Stomach (tissue), 9 donors: Measurements from ENCODE around the gene POLR2C. TPM values are rescaled to one million over a fixed set of nuclear protein-coding genes. Genes with fewer than 3 reads are reported as not detected.

Experiments
- DNase-seq, 2 donors: peaks; one replicate each; pipeline versions ENCODE4 v3.0.0 to v3.0.0-alpha.2; 2013 to 2019
- H3K27ac ChIP-seq, 5 donors: fragments of 200-600 bp in 4 of 5; sonication (generic) in 4 of 5; one replicate each; pipeline ENCODE4 v1.5.1; 2013 to 2019; ENCODE audit warnings: mild to moderate bottlenecking in 1 of 5, moderate library complexity in 1 of 5
- H3K27me3 ChIP-seq, 3 donors: fragments of 200-600 bp; sonication (generic); one replicate each; pipeline ENCODE4 v1.5.1; 2017 to 2019; ENCODE audit warnings: mixed run types in 1 of 3
- H3K36me3 ChIP-seq, 4 donors: fragments of 200-600 bp; sonication (generic); 1 replicate in 3 of 4; 2 replicates in 1 of 4; pipeline ENCODE4 v1.5.1; 2016 to 2019
- H3K4me1 ChIP-seq, 4 donors: fragments of 200-600 bp; sonication (generic); one replicate each; pipeline ENCODE4 v1.5.1; 2016 to 2019
- H3K4me3 ChIP-seq, 4 donors: fragments of 200-600 bp; sonication (generic) in 3 of 4; one replicate each; pipeline ENCODE4 v1.5.1; 2016 to 2019; ENCODE audit warnings: mild to moderate bottlenecking in 1 of 4
- H3K9me3 ChIP-seq, 4 donors: fragments of 200-600 bp; sonication (generic); one replicate each; pipeline ENCODE4 v1.5.1; 2016 to 2019
- CTCF ChIP-seq, 7 experiments: fragments of 450-650 bp in 4 of 7; fragments of 200-600 bp in 3 of 7; sonication (generic) in 3 of 7; IDR thresholded peaks; one replicate each; pipeline ENCODE4 v1.5.1; 2016 to 2019; ENCODE audit warnings: antibody characterized with exemption in 7 of 7, control low read depth in 2 of 7, mild to moderate bottlenecking in 1 of 7
- EP300 ChIP-seq: sonication (generic); formaldehyde crosslinking; IDR thresholded peaks from one replicate; pipeline ENCODE4 v1.6.1; 2017; ENCODE audit warnings: antibody characterized with exemption
- POLR2A ChIP-seq, 4 donors: fragments of 450-650 bp; IDR thresholded peaks; one replicate each; pipeline ENCODE4 v1.6.1; 2016; ENCODE audit warnings: antibody characterized with exemption in 4 of 4, control low read depth in 2 of 4, mild to moderate bottlenecking in 1 of 4, moderate library complexity in 1 of 4
- POLR2AphosphoS5 ChIP-seq, 3 donors: sonication (generic); formaldehyde crosslinking; IDR thresholded peaks; one replicate each; pipeline ENCODE4 v1.6.1; 2016; ENCODE audit warnings: antibody characterized with exemption in 3 of 3
- WGBS, 5 donors: extraction: QIAGEN DNeasy Blood & Tissue Kit in 3 of 5; methylation state at CpG; one replicate each; pipeline versions ENCODE4 v1.1.5 to v1.1.7; 2013 to 2018; 5-methylcytosine and 5-hydroxymethylcytosine counted together
- intact Hi-C: fragments of 100-400 bp; cut with DNase I; formaldehyde crosslinking; loops from one replicate; pipeline ENCODE4 v1.15.1; 2023; ENCODE audit warnings: low total_unique reads
- polyA plus RNA-seq, 3 donors: library from polyadenylated mRNA; stranded (reverse); fragments of 200-250 nt; gene quantifications; one replicate each; pipeline ENCODE4 v1.2.3, GENCODE V29; 2013
- total RNA-seq, 5 donors: library from RNA; depleted of rRNA; stranded (reverse); fragments of >200 nt; gene quantifications; one replicate each; pipeline versions ENCODE4 v1.1.0 to v1.2.3, GENCODE V29; 2014 to 2016
- donor health status: healthy with polysubstance abuse.
- donor health status: Bipolar disorder and iron deficiency.
- donor health status: healthy.

Gene POLR2C
- total and polyA plus RNA-seq, 8 donors: 31.8 to 162 (median 67.8) TPM

- H3K4me1 ChIP-seq: peaks cover 46 to 75% (median 70%) of the 10 kb centered on the region in 4 donors
- no peaks in the 10 kb centered on the region for H3K27me3 ChIP-seq
- no peak for TF ChIP-seq EP300
- DNase-seq: peak; percentile 66 to 86
- intact Hi-C loops: no loop called here
- peaks cover 9 to 19% (median 11%) of the 10 kb centered on the region in 4 donors for H3K36me3 ChIP-seq
- H3K9me3 ChIP-seq: no peaks in the 10 kb centered on the region
- peak overlapping the region; percentile 39 to 61 (median 42) for H3K4me3 ChIP-seq
- H3K27ac ChIP-seq: peak overlapping the region; percentile 83 to 89 (median 84)
- WGBS, 5 donors: 10 to 15% (median 10%) methylated on average over 32 to 36 of the region's 36 CpGs
Measured at GRCh38 chr16:57479205-57479975, 16.9 kb downstream of the POLR2C start.

GRCh38 chr16:57479976-57480753 is 17.7 kb downstream of the POLR2C start:
- H3K36me3 ChIP-seq: peaks cover 1 to 12% (median 3%) of the 10 kb centered on the region in 4 donors
- peaks cover 54 to 83% (median 77%) of the 10 kb centered on the region in 4 donors for H3K4me1 ChIP-seq
- intact Hi-C loops: no loop called here
- TF ChIP-seq EP300 (no peak), POLR2AphosphoS5 (IDR thresholded peaks at IDR 0.05) (peak; percentile 7 to 67 (median 49))
- H3K27me3 ChIP-seq: no peaks in the 10 kb centered on the region
- H3K4me3 ChIP-seq: peak overlapping the region; percentile 39 to 61 (median 42)
- no peaks in the 10 kb centered on the region for H3K9me3 ChIP-seq
- WGBS, 5 donors: 25 to 37% (median 25%) methylated on average over 9 to 15 of the region's 15 CpGs
- H3K27ac ChIP-seq: peak overlapping the region; percentile 83 to 89 (median 84)
- DNase-seq: peak; percentile 91 to 92

GRCh38 chr16:57480754-57481230 is 18.3 kb downstream of the POLR2C start:
- Histone ChIP-seq H3K9me3 (no peaks in the 10 kb centered on the region), H3K36me3 (peaks cover 0 to 9% (median 0%) of the 10 kb centered on the region in 4 donors), H3K27me3 (no peaks in the 10 kb centered on the region), H3K4me3 (no peak overlapping the region), H3K4me1 (peaks cover 60 to 87% (median 81%) of the 10 kb centered on the region in 4 donors), H3K27ac (peak overlapping the region; percentile 83 to 89 (median 84))
- no peak for DNase-seq
- WGBS, 5 donors: 46 to 69% (median 65%) methylated on average over 5 to 6 of the region's 6 CpGs
- TF ChIP-seq CTCF (IDR thresholded peaks at IDR 0.05) (no peak), EP300 (no peak), POLR2A (IDR thresholded peaks at IDR 0.05) (no peak), POLR2AphosphoS5 (IDR thresholded peaks at IDR 0.05) (no peak)
- intact Hi-C loops: no loop called here

- TF ChIP-seq CTCF (IDR thresholded peaks at IDR 0.05) (no peak), POLR2AphosphoS5 (IDR thresholded peaks at IDR 0.05) (no peak), EP300 (no peak)
- no peaks in the 10 kb centered on the region for H3K9me3 ChIP-seq
- intact Hi-C loops: no loop called here
- H3K27ac ChIP-seq: peak overlapping the region; percentile 83 to 89 (median 84)
- H3K4me1 ChIP-seq: peaks cover 61 to 83% (median 78%) of the 10 kb centered on the region in 4 donors
- peaks cover 0 to 9% (median 0%) of the 10 kb centered on the region in 4 donors for H3K36me3 ChIP-seq
- no peak for DNase-seq
- no peaks in the 10 kb centered on the region for H3K27me3 ChIP-seq
- 86 to 94% (median 91%) methylated on average over 4 of the region's 4 CpGs for WGBS, 5 donors
- no peak overlapping the region for H3K4me3 ChIP-seq
Measured at GRCh38 chr16:57481421-57481820, 18.9 kb downstream of the POLR2C start.

GRCh38 chr16:57482845-57483545 is 20.5 kb downstream of the POLR2C start:
- peak overlapping the region in 3 of 5 donors; percentile 87 to 92 (median 90) for H3K27ac ChIP-seq
- peaks cover 0 to 5% (median 0%) of the 10 kb centered on the region in 4 donors for H3K36me3 ChIP-seq
- H3K4me1 ChIP-seq: peaks cover 60 to 76% (median 70%) of the 10 kb centered on the region in 4 donors
- H3K9me3 ChIP-seq: no peaks in the 10 kb centered on the region
- no peak for TF ChIP-seq EP300
- TF ChIP-seq POLR2A (IDR thresholded peaks at IDR 0.05): no peak
- no peaks in the 10 kb centered on the region for H3K27me3 ChIP-seq
- 66 to 82% (median 68%) methylated on average over 13 to 14 of the region's 14 CpGs for WGBS, 5 donors
- peak; percentile 59 to 64 for DNase-seq
- intact Hi-C loops: no loop called here
- H3K4me3 ChIP-seq: no peak overlapping the region
